Measurements from ENCODE around the gene ZMYND15. TPM values are rescaled to one million over a fixed set of nuclear protein-coding genes. Genes with fewer than 3 reads are reported as not detected.

The ZMYND15 gene
- total and polyA plus RNA-seq, 2 of the 13 experiments (the other 11 are each of a cell fraction or from before 2014, with no cell fraction given), result 0.24 to 2.7 TPM

- TF ChIP-seq ZNF282 (IDR thresholded peaks at IDR 0.05; ENCODE audit: partially characterized antibody), result no peak
- no peak for TF ChIP-seq TEAD2 (CRISPR knock-in tag; IDR thresholded peaks at IDR 0.05)
- no peak for TF ChIP-seq GTF2F1 (IDR thresholded peaks at IDR 0.05; ENCODE audit: low read length)
- TF ChIP-seq CBX5 (CRISPR knock-in tag; IDR thresholded peaks at IDR 0.05; ENCODE audit: borderline replicate concordance), result no peak; the same call in 1 of the 2 replicates
- TF ChIP-seq SRSF1 (optimal IDR thresholded peaks at IDR 0.05; ENCODE audit: low read depth, low read length), result no peak
- peak; percentile 49; the same call in 1 of the 3 replicates for TF ChIP-seq MXI1 (IDR thresholded peaks at IDR 0.05; ENCODE audit: borderline replicate concordance, low read depth, low read length)
- no peak for TF ChIP-seq ZNF790 (CRISPR knock-in tag; IDR thresholded peaks at IDR 0.05; ENCODE audit: borderline replicate concordance)
- peak; percentile 73; the same call in 1 of the 2 replicates for TF ChIP-seq DMAP1 (CRISPR knock-in tag; IDR thresholded peaks at IDR 0.05)
- TF ChIP-seq ETV6 (CRISPR knock-in tag; conservative IDR thresholded peaks at IDR 0.05), result no peak
- no peak for TF ChIP-seq ZNF7 (CRISPR knock-in tag; IDR thresholded peaks at IDR 0.05)
- TF ChIP-seq E2F1 (CRISPR knock-in tag; IDR thresholded peaks at IDR 0.05), result no peak
- no peak for TF ChIP-seq ZNF329 (CRISPR knock-in tag; IDR thresholded peaks at IDR 0.05; ENCODE audit: low read depth)
- no peak for TF ChIP-seq ZNF337 (CRISPR knock-in tag; IDR thresholded peaks at IDR 0.05; ENCODE audit: borderline replicate concordance, low read depth)
- TF ChIP-seq NCOA1 (CRISPR knock-in tag; IDR thresholded peaks at IDR 0.05), result no peak
- no peak for TF ChIP-seq RELA (CRISPR knock-in tag; IDR thresholded peaks at IDR 0.05)
- no peak for TF ChIP-seq ZNF646 (CRISPR knock-in tag; IDR thresholded peaks at IDR 0.05)
- TF ChIP-seq MNT (IDR thresholded peaks at IDR 0.05), result peak; percentile 87
- TF ChIP-seq CENPT (CRISPR knock-in tag; IDR thresholded peaks at IDR 0.05; ENCODE audit: low read depth), result no peak
- peak; percentile 90 for TF ChIP-seq ARID5B (CRISPR knock-in tag; IDR thresholded peaks at IDR 0.05)
Measured at GRCh38 chr17:4759776-4760236, 20.2 kb downstream of the ZMYND15 start (continued).
